GM18499 (cell line): ENCODE measurements around the gene CTNNA3.

Experiments
- ATAC-seq: cut with Tn5 transposase; IDR thresholded peaks from one replicate; pipeline ENCODE4 v1.9.1; 2021; ENCODE audit warnings: moderate number of reproducible peaks; ENCODE audit not compliant: insufficient read depth, unreplicated experiment

Gene CTNNA3

GRCh38 chr10:66924674-66925345 lies 771.2 kb downstream of the CTNNA3 start:
- no peak for ATAC-seq

DNA sequence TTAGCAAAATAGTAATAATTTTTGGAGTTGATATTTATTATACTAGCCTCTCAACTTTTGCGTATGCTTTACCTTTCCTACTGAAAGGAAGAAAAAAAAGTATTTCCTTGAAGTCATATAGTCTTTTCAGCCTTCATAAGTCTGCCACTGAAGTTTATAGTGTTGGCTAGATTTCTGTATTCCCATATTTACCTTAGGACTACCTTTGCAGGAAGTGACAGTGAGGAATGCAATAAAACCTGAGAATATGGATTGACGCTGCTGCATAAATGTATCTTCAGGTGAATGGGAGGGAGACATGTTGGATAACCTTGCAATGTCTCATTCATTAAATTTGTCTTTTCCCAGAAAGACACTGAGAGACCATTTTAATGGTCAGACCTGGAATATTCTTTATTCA lies 776.7 kb downstream of the CTNNA3 start:
- ATAC-seq = no peak

GRCh38 chr10:66917104-66917503 lies 778.9 kb downstream of the CTNNA3 start:
- ATAC-seq = no peak

DNA sequence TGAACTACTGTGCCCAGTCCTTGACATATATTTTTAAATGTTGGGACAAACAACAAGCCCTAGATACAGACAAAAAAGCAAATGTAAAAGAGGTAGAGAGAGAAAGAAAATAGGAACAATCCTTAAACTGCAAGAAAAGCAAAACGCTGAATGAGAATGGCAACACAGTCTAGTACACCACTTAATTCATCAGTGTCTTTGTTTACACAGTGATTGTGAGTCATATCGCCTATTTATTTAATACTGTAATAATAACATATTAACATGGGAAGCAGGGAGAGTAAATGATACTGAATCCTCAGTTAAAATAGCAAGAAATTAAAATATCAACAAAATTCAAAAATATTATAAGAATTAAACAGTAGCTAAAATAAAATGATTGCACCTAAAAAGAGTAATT lies 780.0 kb downstream of the CTNNA3 start:
- no peak for ATAC-seq

DNA sequence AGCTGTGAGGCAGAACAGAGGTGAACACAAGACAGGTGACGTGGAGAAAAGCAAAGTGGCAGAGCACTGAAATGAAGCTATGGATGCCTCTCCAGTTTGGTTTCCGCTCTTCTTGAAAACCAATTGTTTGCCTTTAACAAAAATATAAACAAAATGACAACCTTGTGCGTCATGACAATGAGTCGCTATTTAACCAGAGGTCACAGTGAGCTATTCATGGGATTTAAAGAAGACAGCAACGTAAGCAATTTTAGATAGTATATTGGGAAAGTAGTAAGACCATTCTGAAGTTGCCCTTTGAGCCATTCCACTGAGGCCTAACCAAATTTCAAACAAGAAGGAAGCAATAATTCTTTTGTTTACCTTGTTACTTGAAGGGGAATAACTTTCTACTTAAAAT lies 785.3 kb downstream of the CTNNA3 start:
- ATAC-seq = no peak

DNA sequence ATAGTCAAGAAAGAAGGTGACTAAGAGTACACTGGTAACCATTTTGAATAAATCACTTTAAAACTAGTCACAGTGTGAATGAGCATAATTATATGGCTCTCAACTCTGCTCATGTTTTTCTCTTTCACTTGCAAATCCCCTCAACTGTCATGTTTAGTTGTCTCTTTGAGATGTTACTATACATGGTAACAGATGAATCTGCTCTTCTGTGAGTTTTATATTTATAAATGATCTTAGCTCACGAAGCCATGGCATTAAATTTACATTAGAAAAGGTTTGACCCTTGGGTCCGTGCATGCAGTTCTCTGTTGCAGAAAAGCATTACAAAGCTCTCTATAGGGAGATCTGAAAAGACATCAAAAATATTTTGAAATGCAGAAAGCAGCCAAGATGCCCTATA lies 803.1 kb downstream of the CTNNA3 start:
- no peak for ATAC-seq

DNA sequence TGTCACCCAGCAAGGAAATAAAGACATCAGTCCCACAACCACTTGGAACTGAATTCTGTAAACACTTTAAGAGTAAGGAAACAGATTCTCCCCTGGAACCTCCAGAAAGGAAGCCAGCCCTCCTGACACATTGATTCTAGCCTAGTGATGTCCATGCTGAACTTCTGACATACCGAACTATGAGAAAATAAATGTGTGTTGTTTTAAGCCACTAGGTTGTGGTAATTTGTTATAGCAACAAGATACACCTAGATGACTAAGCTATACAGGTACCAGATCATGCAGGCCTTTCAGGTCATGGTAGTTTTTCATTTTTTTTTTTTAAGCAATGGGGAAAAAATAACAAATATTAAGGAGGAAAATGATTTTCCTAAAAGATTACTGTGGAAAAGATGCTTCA lies 807.8 kb downstream of the CTNNA3 start:
- ATAC-seq = no peak

- no peak for ATAC-seq
Measured at GRCh38 chr10:66886848-66887247, 809.1 kb downstream of the CTNNA3 start.

- no peak for ATAC-seq
Measured at GRCh38 chr10:66882271-66882670, 813.7 kb downstream of the CTNNA3 start.

DNA sequence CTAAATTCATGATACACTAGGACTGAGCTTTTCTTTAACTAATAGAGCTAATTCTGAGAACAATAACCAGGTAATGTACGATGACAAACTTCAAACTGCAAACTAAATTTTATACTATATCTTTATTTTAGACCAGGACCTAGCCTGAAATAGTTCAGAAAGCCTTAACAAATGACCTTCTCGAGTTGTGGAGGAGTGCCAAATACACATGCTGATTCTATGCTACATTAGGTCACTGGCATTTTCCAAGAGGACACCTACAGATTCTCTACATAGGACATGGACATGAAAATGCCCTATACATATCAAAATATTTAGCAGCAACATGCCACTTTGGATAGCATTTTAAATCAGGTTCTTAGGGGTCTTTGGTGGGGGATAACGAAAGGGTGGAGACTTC lies 814.2 kb downstream of the CTNNA3 start:
- ATAC-seq = no peak

- ATAC-seq = no peak
Measured at GRCh38 chr10:66880826-66881225, 815.2 kb downstream of the CTNNA3 start.

DNA sequence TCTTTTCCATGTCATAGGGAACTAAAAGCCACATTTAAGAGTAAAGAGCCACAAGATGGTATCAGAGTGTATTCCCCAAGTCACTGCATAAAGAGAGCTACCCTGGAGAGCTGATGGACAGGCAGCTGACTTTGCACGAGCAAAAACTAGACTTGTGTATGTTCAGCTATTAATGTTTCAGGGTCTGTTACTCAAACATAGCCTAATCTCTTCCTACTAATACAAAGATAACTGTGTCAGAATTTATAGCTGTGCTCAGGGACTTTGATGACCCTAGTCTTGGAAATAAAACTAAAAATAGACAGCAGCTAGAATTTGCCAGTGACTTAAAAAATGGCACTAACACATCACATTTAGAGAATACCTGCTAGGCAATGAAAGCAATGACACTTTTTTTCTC lies 815.7 kb downstream of the CTNNA3 start:
- no peak for ATAC-seq

DNA sequence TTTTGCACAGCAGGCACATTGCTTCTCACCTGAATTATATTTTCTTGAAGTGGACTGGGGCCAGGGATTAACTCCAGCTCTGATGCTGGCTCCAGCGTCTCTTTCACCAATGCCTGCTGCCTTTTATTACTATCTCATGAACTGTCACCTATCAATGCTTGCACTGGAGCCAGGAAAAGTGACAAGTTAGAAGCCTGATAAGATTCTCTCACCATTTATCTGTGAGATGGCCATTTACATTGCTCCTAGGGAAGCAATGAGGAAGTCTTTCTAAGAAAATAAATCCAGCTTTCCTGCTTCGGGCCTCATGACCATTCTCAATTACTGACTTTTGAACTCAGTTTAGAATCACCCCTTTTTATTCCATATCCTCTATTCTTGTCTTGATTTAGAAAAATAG lies 818.6 kb downstream of the CTNNA3 start:
- ATAC-seq = no peak

DNA sequence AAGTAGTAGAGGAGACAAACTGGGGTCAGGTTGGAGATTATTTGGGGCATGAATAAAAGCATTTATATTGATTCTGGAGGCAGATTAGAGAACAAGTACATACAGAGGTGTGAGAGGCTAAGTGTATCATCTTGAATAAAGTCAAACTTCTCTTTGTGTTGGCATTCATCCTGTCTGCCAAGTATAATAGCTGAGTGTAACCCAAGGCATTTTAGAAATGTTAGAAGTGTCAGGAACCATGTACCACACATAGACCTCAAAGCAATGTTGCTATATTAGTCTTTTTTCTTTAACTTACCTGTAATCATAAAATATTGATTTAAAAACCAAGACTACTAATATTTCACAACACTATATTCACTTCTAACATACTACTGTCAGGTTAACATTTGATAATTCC lies 826.4 kb downstream of the CTNNA3 start:
- ATAC-seq = no peak

DNA sequence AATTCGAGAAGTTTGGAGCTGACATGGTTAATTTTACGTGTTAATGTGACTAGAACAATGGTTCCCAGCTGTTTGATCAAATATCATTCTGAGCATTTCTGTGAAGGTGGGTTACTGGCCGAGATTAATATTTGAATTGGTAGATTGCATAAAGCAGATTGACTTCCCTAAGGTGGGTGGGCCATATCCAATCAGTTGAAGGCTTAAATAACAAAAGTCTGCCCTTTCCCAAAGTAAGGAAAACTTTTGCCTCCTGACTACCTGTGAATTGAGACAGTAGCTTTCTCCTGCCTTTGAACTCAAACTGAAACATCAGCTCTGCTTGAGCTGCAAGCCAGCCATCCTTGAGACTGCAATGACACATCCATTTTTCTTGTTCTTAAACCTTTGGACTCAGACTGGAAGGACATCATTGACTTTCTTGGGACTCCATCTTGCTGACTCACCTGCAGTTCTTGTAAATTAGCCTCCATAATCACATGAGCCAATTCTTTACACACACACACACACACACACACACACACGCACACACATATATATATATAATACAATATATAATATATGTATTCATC lies 833.2 kb downstream of the CTNNA3 start:
- ATAC-seq = no peak

DNA sequence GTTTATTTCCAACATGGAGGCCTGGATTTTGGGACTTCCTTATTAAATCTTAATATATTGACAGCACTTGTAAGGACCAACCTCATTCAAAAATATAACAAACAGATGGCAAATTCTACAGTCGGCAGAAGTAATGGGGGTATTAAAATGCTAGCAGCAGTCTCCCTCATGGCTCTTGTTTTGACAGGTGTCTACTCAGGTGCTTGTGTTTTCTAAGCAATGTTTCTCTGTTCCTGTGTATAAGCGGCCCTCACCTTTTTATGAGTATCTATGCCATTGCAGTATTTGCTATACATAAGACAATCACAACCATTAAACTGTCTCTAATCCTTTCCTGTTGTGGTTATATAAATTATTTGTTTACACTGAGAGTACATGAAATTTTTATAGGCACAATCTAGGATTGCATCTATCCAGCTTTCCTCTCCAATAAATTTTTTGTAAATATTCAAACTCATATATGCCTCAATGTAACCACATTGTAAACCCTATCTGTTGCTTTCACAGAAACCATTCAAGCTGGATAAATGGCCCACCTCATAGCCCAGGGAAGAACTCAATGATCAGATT lies 835.5 kb downstream of the CTNNA3 start:
- no peak for ATAC-seq

- no peak for ATAC-seq
Measured at GRCh38 chr10:66852811-66853210, 843.2 kb downstream of the CTNNA3 start.

GRCh38 chr10:66848856-66849255 lies 847.1 kb downstream of the CTNNA3 start:
- no peak for ATAC-seq

- no peak for ATAC-seq
Measured at GRCh38 chr10:66844176-66844942, 851.6 kb downstream of the CTNNA3 start.

- no peak for ATAC-seq
Measured at GRCh38 chr10:66843396-66843795, 852.6 kb downstream of the CTNNA3 start.

DNA sequence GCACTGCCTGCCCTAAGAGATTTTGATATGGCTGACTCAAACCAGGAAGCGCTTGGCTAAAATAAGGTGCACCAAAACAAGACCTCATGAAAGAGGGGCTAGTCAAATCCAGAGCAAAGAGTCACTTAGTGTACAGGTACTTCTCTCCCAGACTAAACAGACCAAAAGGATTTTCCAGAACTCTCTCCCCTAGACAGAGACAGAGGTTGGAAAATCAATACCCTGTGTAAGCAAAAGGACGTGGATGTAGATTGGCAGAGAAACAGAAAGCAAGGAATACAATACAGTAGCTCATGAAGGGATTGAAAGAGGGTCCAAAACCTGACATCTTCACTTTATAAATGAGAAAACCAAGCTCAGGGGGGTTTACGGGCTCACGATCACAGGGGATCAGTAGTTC lies 853.1 kb downstream of the CTNNA3 start:
- no peak for ATAC-seq
